SW 1271 (cell line): Measurements from ENCODE around the gene UNC50.
A peak's percentile ranks its signal among the peaks of the same experiment; 100 is the strongest.
"Not testable (repeated sequence)": the region's sequence is repeated elsewhere in the genome, so short reads cannot be mapped to it uniquely, and the experiment has no call there.

Experiments used
- DNase-seq, 2 experiments: peaks; one replicate each; lab custom pipeline; 2025; lab: John Stamatoyannopoulos, UW

Gene UNC50

DNA sequence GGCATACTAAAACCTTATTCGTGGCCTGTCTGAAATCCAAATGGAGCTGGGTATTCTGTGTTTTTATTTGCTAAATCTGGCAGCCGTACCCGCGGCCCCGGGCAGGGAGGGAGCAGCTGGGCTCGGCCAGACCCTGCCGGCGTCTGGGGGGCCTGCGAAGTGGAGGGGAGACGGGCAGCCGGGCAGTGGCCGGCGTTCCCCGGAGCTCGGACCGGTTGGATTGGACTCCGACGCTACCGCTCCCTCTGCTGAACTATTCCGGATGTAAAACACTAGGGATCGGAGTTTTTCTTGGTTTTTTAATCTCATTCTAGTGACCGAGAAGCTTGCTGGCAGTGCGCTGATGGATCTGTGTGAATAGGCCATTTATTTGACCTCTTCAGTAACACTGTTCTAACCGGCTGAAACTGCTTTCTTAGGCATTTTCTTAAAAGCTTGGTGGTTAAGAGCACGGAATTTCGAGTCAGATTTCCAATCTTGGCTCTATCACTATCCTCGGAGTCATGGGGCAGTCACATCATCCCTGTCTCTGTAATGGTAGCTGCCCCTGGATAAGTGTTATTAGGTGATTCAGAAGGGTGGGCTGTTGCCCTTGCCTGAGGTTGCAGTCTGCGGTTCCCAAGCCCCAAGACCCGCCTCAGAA, 694 bp downstream of the UNC50 start:
- DNase-seq = peak in 1 of 2 experiments; percentile 34

DNA sequence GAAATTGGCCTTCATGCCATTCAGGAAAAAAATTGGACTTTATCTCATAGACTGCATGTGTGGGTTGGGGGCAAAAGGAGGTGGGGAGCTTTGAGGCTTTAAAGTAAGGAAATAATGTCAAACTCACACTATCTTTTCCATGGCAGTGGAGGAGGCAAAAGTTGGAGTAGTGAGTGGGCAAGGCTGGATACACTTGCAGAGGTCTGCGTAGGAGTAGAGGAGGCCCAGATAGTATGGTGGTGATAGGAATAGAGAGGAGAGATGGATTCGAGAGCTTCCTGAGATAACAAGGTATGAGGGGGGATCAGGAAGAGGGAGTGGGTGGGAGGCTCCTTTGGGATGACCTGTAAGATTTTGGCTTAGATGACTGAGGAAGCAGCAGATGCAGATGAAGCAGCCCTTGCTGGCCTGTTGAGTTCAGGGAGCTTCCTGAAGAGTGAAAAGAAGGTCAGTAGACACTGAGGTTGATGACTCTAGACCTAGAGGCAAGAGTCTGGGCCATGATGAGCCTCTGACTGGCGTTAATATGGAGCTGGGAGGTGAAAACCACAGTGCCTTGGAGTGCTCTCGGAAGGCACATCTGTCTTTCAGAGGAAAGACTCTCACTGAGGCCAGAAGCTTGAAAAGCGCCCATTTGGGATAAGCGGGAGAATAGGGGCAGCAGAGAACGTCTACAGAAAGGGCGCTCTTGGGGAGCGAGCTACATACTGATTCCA, 5.8 kb downstream of the UNC50 start:
- DNase-seq = no peak

DNA sequence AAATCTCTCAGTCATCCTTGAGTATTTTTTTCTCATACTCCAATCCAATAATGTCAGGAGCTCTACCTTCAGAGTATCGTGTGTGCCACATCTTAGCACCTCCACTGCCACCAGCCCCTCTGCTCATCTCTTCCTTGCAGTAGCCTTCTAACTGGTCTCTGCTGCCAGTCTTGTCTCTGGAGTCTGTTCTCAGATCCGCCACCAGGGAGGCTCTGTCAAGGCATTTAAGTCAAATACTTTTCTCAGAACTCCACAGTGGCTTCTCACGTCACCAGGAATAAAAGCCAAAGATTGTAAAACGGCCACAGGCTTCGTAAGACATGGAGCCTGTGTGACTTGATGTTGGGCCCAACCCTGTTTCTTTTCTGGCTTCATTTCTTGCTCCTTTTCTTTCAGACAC, 7.1 kb downstream of the UNC50 start:
- no peak for DNase-seq

DNA sequence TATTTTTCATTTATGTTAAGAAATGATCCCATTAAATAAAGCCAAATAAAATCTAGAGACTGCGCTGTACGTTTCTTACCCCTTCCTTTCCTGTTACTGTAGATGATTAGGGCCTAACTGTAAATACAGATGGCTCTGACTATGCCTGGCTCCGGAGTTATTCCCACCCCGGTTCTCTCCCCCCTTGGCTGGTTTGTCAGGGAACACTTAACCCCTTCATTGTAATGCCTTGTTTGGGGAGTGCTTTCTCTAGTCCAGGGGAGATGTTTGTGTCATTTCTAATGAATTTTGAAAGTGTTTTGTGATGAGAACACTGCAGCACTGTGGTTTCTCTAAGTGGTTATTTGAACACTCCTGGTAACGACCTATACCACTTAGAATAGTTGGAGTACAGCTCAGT, 8.8 kb downstream of the UNC50 start:
- DNase-seq = no peak

GRCh38 chr2:98623657-98624056, 15.3 kb downstream of the UNC50 start:
- DNase-seq = no peak

DNA sequence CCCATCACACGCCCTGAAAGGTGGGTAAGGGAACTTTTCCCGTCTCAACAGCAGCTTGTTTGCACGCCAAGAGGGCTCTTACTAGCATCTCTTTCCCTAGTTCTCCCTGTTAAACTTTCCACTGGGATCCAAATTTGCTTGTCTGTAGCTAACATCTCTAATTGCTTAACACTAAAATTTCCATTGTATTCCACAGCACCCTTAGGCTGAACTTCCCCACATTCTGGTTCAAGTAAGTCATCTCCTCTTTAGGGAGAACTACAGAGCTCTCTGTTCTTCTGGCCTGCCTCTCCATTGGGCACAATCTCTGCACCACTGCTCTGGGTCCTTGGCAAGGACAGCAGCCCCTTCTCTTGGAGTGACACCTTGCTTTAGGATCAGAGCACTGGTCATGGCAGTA, 24.0 kb downstream of the UNC50 start:
- DNase-seq = no peak

GRCh38 chr2:98634406-98635092, 26.2 kb downstream of the UNC50 start:
- no peak for DNase-seq

DNA sequence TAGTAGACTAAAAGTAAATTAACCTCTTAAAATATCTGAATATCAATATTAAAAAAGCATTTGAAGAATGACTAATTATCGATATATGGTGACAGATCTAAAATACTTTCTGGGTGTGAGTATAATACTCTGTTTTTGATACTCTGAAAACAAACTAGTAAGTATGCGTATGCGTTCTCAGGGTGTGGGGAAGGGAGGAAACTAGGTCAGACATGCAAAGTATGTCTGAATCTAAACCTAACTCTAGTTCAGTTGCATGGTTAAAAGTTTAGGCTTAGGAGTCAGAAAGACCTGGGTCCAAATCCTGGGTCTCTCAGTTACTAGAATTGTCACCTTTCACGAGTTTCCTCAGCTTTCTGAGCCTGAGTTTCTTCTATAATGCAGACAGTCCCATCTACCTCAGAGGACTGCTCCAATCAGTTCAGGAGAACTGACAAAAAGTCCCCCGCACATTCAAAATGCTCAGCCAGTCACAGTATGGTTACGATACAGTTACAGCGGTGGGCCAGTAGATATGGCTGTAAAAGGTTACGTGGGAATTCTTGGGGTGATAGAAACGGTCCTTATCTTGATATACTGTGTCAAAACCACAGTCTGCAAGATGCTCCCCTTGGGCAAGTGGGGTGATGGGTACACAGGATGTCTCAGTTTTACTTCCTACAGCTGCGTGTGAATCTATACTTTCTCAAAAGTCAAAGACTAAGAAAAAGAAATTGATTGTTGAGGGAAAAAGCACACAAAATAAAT, 29.2 kb downstream of the UNC50 start:
- no peak for DNase-seq

DNA sequence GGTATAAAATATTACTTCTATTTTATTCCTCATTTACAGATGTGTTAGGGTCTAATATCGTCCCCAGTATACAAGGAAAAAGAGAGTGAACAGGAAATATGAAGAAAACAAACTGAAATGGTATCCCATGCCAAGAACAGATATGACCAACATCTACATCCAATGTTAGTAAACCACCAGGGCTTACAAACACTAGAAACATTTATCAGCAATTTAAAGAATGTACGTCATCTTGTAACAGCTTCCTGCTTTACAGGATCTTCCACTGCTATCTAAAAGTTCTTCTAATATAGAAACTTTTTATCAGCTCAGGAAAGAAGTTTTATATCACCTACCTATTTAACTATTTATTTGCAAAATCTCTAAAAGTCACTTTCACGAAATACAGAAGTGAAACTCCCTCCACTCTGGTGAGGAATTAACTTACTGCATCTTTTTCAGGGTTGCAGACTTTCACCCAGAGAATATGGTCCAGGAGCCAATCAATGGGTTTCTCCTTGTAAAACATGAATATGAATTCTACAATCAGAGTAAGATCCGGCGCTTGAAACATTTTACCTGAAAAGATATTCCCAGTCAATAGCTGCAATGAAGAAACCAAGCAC, 35.2 kb downstream of the UNC50 start:
- no peak for DNase-seq

GRCh38 chr2:98647636-98648035, 39.2 kb downstream of the UNC50 start:
- no peak for DNase-seq

GRCh38 chr2:98648451-98648850, 40.1 kb downstream of the UNC50 start:
- no peak for DNase-seq

DNA sequence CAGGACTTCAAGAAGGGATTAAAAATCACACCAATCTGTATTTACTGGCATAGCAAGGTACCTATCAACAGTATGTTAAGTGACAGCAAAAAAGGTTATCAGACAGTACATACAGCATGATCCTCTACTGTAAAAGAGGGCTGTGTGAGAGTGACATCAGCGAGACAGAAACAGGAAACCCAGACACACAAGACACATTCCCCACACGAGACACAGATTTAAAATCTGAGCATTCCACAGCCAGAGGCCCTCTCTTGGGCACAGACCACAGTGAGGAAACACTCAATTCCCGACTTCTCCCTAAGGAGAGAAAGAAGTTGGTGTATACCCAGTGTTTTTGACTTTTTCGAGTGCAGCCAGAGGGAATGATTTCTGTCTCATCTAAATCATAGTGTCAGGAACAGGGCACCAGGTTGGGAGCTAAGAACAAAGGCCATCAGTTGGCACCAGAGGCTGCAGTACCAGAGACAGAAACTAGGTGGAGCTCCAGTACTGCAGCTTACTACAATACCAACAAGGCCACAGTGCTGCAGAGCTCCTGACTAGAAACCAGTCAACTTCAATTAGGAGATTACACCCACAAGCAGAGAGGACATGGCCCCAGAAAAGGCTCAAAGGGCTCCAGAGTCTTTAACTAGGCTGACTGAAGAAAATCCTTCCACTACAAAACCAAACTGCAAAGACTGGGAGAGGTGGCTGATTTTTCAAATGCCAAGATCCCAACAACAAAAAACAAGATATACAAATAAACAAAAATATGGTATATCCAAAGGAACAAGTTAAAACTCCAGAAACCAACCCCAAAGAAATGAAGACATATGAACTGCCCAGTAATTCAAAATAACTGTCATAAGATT, 41.0 kb downstream of the UNC50 start:
- DNase-seq = peak; percentile 18 to 83

GRCh38 chr2:98649992-98650375, 41.6 kb downstream of the UNC50 start:
- DNase-seq = no peak

DNA sequence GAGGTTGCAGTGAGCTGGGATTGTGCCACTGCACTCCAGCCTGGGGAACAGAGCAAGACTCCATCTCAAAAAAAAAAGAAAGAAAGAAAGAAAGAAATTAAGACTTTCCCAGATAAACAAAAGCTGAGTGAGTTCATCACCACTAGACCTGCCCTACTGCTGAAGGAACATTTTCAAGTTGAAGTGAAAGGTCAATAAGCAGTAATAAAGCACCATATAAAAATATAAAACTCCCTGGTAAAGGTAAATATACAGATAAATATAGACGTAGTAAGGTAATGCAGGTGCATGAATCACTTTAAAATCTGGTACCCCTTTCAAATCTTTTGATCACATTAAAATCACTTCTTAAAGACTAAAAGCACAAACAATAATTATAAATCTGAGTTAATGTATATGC, 42.6 kb downstream of the UNC50 start:
- no peak for DNase-seq

DNA sequence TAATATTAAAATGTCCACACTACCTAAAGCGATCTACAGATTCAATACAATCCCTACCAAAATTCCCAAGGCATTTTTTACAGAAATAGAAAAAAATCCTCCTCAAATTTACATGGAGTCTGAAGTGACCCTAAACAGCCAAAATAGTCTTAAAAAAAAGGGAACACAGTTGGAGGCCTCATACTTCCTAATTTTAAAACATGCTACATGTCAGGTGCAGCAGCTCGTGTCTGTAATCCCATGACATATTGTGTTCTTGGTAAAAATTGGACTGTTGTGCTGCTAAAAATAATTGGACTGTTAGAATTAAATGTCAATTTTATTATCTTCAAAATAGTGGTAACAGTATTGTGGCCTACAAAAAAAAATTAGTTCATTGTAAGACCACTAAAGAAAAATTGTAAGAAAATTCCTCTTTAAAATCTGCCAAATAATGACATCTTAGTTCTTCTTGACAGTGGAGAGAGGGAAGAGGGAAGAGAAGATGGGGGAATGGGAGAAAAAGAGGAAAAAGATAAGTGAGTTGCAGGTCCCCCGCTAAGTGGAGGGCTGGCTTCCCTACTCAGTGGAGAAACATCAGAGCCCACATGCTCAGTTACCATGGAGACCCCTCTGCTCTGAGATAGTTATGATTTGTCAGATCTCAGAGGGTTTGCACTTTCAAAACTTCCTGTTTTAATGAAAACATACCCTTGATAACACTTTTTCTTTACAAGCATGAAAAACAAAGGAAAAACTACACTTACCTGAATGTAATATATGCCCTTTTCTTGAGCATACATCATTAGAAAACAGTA, 46.5 kb downstream of the UNC50 start:
- DNase-seq = no peak

- DNase-seq = no peak
Measured at GRCh38 chr2:98656800-98657199, 48.4 kb downstream of the UNC50 start.

- no peak for DNase-seq
Measured at GRCh38 chr2:98658816-98659490, 50.6 kb downstream of the UNC50 start.

GRCh38 chr2:98659491-98659840, 51.1 kb downstream of the UNC50 start:
- DNase-seq = not testable (repeated sequence)

DNA sequence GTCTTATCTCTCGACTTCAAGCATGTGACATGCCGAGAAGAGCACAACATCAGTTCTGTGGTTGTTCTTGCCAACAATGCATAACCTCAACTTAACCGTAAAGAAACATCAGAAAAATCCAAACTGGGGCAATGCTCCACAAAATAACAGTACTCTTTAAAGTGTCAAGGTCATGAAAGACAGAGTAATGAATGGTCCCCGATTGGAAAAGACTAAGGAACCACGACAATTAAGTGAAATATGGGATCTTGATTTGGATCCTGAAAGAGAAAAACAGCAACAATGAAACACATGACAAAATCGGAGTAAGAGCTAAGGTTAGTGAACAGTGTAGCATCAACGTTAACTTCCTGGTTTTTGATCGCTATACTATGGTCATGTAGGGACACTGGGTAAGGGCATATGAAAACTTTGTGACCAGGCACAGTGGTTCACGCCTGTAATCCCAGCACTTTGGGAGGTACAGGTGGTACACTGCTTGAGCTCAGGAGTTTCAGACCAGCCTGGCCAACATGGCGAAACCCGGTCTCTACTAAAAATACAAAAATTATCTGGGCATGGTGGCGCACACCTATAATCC, 55.2 kb downstream of the UNC50 start:
- DNase-seq = no peak

GRCh38 chr2:98664323-98664722, 55.9 kb downstream of the UNC50 start:
- DNase-seq = no peak
